B cell (primary cell): ENCODE results near the gene RPS24. TPM values are rescaled to one million over a fixed set of nuclear protein-coding genes. Genes with fewer than 3 reads are reported as not detected.
"Not testable (repeated sequence)": the region's sequence is repeated elsewhere in the genome, so short reads cannot be mapped to it uniquely, and the experiment has no call there.

Source experiments
- ATAC-seq: fragments of 200-7000 bp; cut with Tn5 transposase; one replicate; pipeline ENCODE4 v1.10.0; 2021; ENCODE audit warnings: low read depth, mild to moderate bottlenecking, moderate number of reproducible peaks, moderate library complexity
- CTCF ChIA-PET: fragments of 350-600 bp; sonication (Branson Sonifier 250); formaldehyde crosslinking; loops from one replicate; lab custom pipeline; 2021; ENCODE audit warnings: antibody characterized with exemption, inconsistent platforms; lab: Charles Lee
- POLR2A ChIA-PET: fragments of 350-600 bp; sonication (Branson Sonifier 250); formaldehyde crosslinking; loops from one replicate; lab custom pipeline; 2021; ENCODE audit warnings: antibody characterized with exemption; lab: Charles Lee
- DNase-seq: peaks from one replicate; pipeline ENCODE4 v3.0.0; 2013
- H2AFZ ChIP-seq: 2 replicates; pipeline ENCODE4 v1.6.1; 2012; ENCODE audit warnings: mild to moderate bottlenecking, low read depth, low read length; ENCODE audit not compliant: insufficient read depth, poor library complexity, severe bottlenecking
- H3K27ac ChIP-seq, 2 donors: 1 replicate in 1 of 2; 2 replicates in 1 of 2; pipeline ENCODE4 v1.5.1; 2012 to 2013; ENCODE audit warnings: low read length in 2 of 2, mild to moderate bottlenecking in 2 of 2, moderate library complexity in 1 of 2
- H3K27me3 ChIP-seq, 4 experiments: fragments of 200-600 bp in 1 of 4; sonication (generic) in 1 of 4; replicated peaks in 1 of 4; 1 replicate in 2 of 4; 2 replicates in 2 of 4; pipeline versions ENCODE4 v1.6.1 to v1.7.0; 2013 to 2016; ENCODE audit warnings: low read length in 3 of 4, mild to moderate bottlenecking in 2 of 4, mixed read lengths in 1 of 4, moderate library complexity in 1 of 4; ENCODE audit not compliant: insufficient read depth in 4 of 4, control insufficient read depth in 3 of 4; ENCODE audit errors: control extremely low read depth in 1 of 4
- H3K36me3 ChIP-seq, 2 experiments: replicated peaks in 1 of 2; 1 replicate in 1 of 2; 2 replicates in 1 of 2; pipeline versions ENCODE4 v1.6.1 to v1.7.1; 2013; ENCODE audit warnings: low read length in 1 of 2; ENCODE audit not compliant: insufficient read depth in 2 of 2, control insufficient read depth in 1 of 2; ENCODE audit errors: control extremely low read depth in 1 of 2, extremely low read depth in 1 of 2
- H3K4me1 ChIP-seq, 2 donors: fragments of 200-600 bp in 1 of 2; sonication (generic) in 1 of 2; 1 replicate in 1 of 2; 2 replicates in 1 of 2; pipeline versions ENCODE4 v1.5.1 to v1.6.1; 2013 to 2017; ENCODE audit warnings: low read length in 2 of 2; ENCODE audit not compliant: control insufficient read depth in 2 of 2, insufficient read depth in 2 of 2
- H3K4me2 ChIP-seq: replicated peaks from 2 replicates; pipeline ENCODE3; 2012; ENCODE audit warnings: mild to moderate bottlenecking, low read depth, low read length; ENCODE audit not compliant: poor library complexity, severe bottlenecking
- H3K4me3 ChIP-seq, 5 experiments: fragments of 200-600 bp in 1 of 5; sonication (generic) in 1 of 5; 1 replicate in 3 of 5; 2 replicates in 2 of 5; pipeline versions ENCODE4 v1.5.1 to v1.7.0; 2011 to 2016; ENCODE audit warnings: low read length in 4 of 5, mild to moderate bottlenecking in 4 of 5, low read depth in 2 of 5, control low read depth in 1 of 5, moderate library complexity in 1 of 5; ENCODE audit not compliant: insufficient read depth in 1 of 5; ENCODE audit errors: control extremely low read depth in 1 of 5, extremely low read depth in 1 of 5
- H3K79me2 ChIP-seq: fragments of 200-600 bp; sonication (generic); one replicate; pipeline ENCODE4 v1.6.0; 2016; ENCODE audit warnings: low read length; ENCODE audit not compliant: control insufficient read depth, insufficient read depth
- H3K9ac ChIP-seq: fragments of 200-600 bp; sonication (generic); 2 replicates; pipeline ENCODE4 v1.6.1; 2017; ENCODE audit warnings: mild to moderate bottlenecking, low read length, moderate library complexity
- H3K9me3 ChIP-seq, 3 donors: one replicate each; pipeline versions ENCODE4 v1.6.1 to v1.7.1; 2013; ENCODE audit warnings: low read length in 2 of 3; ENCODE audit not compliant: control insufficient read depth in 2 of 3, insufficient read depth in 1 of 3; ENCODE audit errors: control extremely low read depth in 1 of 3
- H4K20me1 ChIP-seq: 2 replicates; pipeline ENCODE4 v1.6.0; 2012; ENCODE audit warnings: mild to moderate bottlenecking, low read length; ENCODE audit not compliant: insufficient read depth, control insufficient read depth, poor library complexity, severe bottlenecking
- H3K27ac Mint-ChIP-seq: one replicate; pipeline ENCODE4 v1.8.0; 2021; ENCODE audit warnings: mixed read lengths
- H3K27me3 Mint-ChIP-seq: one replicate; pipeline ENCODE4 v1.8.0; 2021; ENCODE audit warnings: mixed read lengths
- H3K4me1 Mint-ChIP-seq: one replicate; pipeline ENCODE4 v1.8.0; 2021; ENCODE audit warnings: mixed read lengths
- H3K4me3 Mint-ChIP-seq: one replicate; pipeline ENCODE4 v1.8.0; 2021; ENCODE audit warnings: mixed read lengths
- H3K9me3 Mint-ChIP-seq: one replicate; pipeline ENCODE4 v1.8.0; 2022; ENCODE audit warnings: mixed read lengths; ENCODE audit not compliant: insufficient read depth
- EZH2 ChIP-seq: IDR thresholded peaks from 2 replicates; pipeline ENCODE4 v1.6.1; 2012; ENCODE audit warnings: borderline replicate concordance, low read depth, mild to moderate bottlenecking, moderate library complexity, low read length; ENCODE audit not compliant: insufficient read depth, poor library complexity, severe bottlenecking
- WGBS: methylation state at CpG from one replicate; pipeline ENCODE4 v1.1.5; 2013; ENCODE audit warnings: missing lambda C conversion rate; ENCODE audit not compliant: insufficient coverage; 5-methylcytosine and 5-hydroxymethylcytosine counted together
- intact Hi-C: fragments of 100-400 bp; cut with micrococcal nuclease; formaldehyde crosslinking; loops from one replicate; pipeline ENCODE4 v1.10.0; 2022
- polyA plus RNA-seq: library from polyadenylated mRNA; depleted of rRNA; stranded (reverse); fragments of >200 nt; gene quantifications from 2 replicates; pipeline ENCODE4 v1.2.3, GENCODE V29; 2012
- total RNA-seq, 2 donors: library from RNA; stranded (reverse); fragments of 120-200 nt in 1 of 2; gene quantifications; 1 replicate in 1 of 2; 2 replicates in 1 of 2; pipeline versions ENCODE4 v1.2.3 to v1.2.4, GENCODE V29; 2013 to 2022
- TF ChIP-seq, protein P1 (sequence below): fragments of 200-600 bp; IDR thresholded peaks from one replicate; pipeline ENCODE4 v1.8.0; 2022; ENCODE audit warnings: antibody characterized with exemption, mild to moderate bottlenecking

The RPS24 gene
- total and polyA plus RNA-seq, 2 donors (not counting 1 experiment from before 2014, with no cell fraction given) = 1,249 to 2,320 TPM

DNA sequence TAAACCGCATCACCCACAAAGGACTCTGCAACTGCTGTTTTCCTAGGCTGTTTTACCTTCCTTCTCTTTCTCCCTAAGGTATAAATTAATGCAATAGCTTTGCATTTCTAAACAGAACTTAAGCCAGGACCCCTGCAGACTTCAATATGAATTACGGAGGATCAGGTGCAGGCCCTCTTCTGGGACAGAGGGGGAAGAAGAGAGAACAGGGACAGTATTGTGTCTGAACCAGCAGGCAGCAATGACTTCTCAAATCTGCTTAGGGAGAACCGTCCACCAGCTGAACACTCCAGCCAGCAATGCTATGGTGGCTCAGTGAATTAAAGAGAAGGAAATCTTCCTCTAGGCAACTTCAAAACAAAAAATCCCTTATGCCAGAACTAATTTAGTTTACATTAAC, 40.0 kb upstream of the RPS24 start:
- Histone ChIP-seq H3K4me3 (no peak overlapping the region), H3K79me2 (no peaks in the 10 kb centered on the region), H3K27ac (no peak overlapping the region), H3K27me3 (no peaks in the 10 kb centered on the region), H3K36me3 (peaks cover 5 to 54% of the 10 kb centered on the region in 2 experiments), H2AFZ (no peak overlapping the region), H3K4me1 (no peaks in the 10 kb centered on the region), H3K9me3 (no peaks in the 10 kb centered on the region), H4K20me1 (peaks cover 7% of the 10 kb centered on the region), H3K4me2 (no peak overlapping the region), H3K9ac (no peak overlapping the region)
- H3K27me3 Mint-ChIP-seq = no peaks in the 10 kb centered on the region
- intact Hi-C loops = no loop called here
- no peak overlapping the region for H3K4me3 Mint-ChIP-seq
- TF ChIP-seq, protein P1, sequence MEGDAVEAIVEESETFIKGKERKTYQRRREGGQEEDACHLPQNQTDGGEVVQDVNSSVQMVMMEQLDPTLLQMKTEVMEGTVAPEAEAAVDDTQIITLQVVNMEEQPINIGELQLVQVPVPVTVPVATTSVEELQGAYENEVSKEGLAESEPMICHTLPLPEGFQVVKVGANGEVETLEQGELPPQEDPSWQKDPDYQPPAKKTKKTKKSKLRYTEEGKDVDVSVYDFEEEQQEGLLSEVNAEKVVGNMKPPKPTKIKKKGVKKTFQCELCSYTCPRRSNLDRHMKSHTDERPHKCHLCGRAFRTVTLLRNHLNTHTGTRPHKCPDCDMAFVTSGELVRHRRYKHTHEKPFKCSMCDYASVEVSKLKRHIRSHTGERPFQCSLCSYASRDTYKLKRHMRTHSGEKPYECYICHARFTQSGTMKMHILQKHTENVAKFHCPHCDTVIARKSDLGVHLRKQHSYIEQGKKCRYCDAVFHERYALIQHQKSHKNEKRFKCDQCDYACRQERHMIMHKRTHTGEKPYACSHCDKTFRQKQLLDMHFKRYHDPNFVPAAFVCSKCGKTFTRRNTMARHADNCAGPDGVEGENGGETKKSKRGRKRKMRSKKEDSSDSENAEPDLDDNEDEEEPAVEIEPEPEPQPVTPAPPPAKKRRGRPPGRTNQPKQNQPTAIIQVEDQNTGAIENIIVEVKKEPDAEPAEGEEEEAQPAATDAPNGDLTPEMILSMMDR = no peak
- TF ChIP-seq EZH2 = no peak
- 100% methylated on average over 1 of the region's 3 CpGs for WGBS
- ATAC-seq (no peak), DNase-seq (no peak)
- ChIA-PET CTCF (no interaction called here), POLR2A (no interaction called here)
- no peaks in the 10 kb centered on the region for H3K4me1 Mint-ChIP-seq
- H3K9me3 Mint-ChIP-seq = no peaks in the 10 kb centered on the region
- no peak overlapping the region for H3K27ac Mint-ChIP-seq

DNA sequence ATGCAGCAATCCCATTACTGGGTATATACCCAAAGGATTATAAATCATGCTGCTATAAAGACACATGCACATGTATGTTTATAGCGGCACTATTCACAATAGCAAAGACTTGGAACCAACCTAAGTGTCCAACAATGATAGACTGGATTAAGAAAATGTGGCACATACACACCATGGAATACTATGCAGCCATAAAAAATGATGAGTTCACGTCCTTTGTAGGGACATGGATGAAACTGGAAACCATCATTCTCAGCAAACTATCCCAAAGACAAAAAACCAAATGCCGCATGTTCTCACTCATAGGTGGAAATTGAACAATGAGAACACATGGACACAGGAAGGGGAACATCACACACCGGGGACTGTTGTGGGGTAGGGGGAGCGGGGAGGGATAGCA, 34.9 kb upstream of the RPS24 start:
- H3K27me3 ChIP-seq, H3K4me3 Mint-ChIP-seq, H3K4me1 ChIP-seq, H3K27ac Mint-ChIP-seq, H3K4me3 ChIP-seq, POLR2A ChIA-PET, CTCF ChIA-PET, H3K79me2 ChIP-seq, DNase-seq, H4K20me1 ChIP-seq, H3K27me3 Mint-ChIP-seq, H2AFZ ChIP-seq, H3K9me3 ChIP-seq, H3K27ac ChIP-seq, H3K4me1 Mint-ChIP-seq, H3K9ac ChIP-seq, H3K9me3 Mint-ChIP-seq, ATAC-seq, intact Hi-C loops, H3K4me2 ChIP-seq: not testable (repeated sequence)
- WGBS = no CpG with 5 or more reads among the region's 5 CpGs
- peaks cover 6 to 49% of the 10 kb centered on the region in 2 experiments for H3K36me3 ChIP-seq
